Activated CD8-positive, alpha-beta memory T cell treated with anti-CD3 and anti-CD28 coated beads for 48 hours (primary cell): ENCODE results near the gene TSR1.

Experiments
- DNase-seq, 3 experiments: peaks; one replicate each; pipeline ENCODE4 v3.0.0-alpha.2; 2020; ENCODE audit warnings: low read depth in 2 of 3, low spot score in 2 of 3

TSR1 gene

GRCh38 chr17:2289878-2290478, 46.3 kb downstream of the TSR1 start:
- no peak for DNase-seq

- no peak for DNase-seq
These were observed 53.0 kb downstream of the TSR1 start for GRCh38 chr17:2283302-2283701.

DNA sequence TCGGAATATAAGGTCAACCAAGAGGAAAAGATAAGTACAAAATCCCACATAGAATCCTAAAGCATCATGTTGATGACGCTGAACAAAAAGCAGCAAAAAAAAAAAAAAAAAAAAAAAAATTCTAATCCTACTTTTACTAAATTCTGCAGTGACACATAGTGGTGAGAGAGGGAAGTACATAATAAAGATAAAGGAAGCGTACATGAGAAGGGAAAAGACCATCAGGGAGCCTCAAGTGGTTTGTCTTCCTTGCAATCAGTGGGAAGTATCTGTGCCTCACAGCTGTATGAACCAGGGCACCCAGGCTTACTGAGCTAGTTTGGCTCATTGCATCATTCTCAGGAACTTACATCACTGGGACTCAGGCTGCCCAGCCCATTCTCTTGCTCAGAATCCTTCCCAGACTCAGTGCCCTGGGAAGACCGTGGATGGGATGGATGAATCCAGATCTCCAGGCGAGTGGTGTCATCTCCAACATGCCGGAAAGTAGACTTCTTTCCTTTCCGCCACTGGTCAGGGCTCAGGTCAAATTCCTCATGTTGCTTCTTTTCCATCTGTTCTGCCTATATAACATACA, 53.9 kb downstream of the TSR1 start:
- no peak for DNase-seq

- no peak for DNase-seq
These were observed 56.5 kb downstream of the TSR1 start for GRCh38 chr17:2279707-2280106.

GRCh38 chr17:2277429-2278170, 58.7 kb downstream of the TSR1 start:
- no peak for DNase-seq

DNA sequence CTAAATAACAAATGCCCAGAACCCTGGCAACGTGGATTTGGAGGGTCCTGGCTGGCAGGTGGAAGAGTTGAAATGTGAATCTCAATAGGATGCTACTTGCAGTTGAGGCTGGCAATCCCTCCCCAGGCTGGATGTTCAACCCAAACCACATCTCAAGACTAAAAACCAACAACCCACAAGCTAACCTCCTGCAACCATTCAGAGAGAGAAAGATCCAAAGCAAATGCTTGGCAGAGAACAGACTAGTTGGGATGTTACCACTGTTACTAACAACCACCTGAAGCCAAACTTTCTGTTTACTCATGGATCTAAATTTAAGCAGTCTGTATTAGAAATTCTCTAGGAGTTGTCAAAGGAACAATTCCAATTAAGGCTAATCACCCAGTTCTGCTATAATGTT, 60.5 kb downstream of the TSR1 start:
- no peak for DNase-seq

DNA sequence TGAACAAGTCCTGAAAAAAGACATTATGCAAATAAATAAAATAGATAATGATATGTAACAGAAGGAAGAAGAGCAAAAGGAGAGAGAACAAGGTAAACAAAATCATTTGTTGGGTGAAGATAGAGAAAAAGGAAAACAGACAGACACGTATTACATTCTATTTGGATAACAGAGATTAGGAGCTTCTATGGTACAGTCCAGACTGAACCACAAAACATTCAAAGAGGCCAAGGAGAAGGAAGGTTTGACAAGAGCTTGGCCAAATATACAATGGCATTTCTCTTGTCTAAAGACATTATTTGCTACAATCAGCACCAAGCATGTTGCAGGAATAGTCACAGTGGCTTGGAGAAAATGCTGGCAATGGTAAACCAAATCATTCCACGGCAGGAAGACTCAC, 61.8 kb downstream of the TSR1 start:
- DNase-seq: no peak
